ENCODE results near the gene GYPA.
"Not testable (repeated sequence)": the region's sequence is repeated elsewhere in the genome, so short reads cannot be mapped to it uniquely, and the experiment has no call there.

DNA sequence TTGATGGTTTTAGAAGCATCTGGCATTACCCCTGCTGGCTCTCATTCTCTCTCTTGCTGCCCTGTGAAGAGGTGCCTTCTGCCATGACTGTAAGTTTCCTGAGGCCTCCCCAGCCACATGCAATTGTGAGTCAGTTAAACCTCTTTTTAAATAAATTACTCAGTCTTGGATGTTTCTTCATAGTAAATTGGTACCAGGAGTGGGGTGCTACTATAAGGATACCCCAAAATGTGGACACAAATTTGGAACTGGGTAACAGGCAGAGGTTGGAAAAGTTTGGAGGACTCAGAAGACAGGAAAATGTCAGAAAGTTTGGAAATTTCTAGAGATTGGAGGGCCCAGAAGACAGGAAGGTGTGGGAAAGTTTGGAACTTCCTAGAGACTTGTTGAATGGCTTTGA, 79.0 kb downstream of the GYPA start:
- TF ChIP-seq, protein P1, sequence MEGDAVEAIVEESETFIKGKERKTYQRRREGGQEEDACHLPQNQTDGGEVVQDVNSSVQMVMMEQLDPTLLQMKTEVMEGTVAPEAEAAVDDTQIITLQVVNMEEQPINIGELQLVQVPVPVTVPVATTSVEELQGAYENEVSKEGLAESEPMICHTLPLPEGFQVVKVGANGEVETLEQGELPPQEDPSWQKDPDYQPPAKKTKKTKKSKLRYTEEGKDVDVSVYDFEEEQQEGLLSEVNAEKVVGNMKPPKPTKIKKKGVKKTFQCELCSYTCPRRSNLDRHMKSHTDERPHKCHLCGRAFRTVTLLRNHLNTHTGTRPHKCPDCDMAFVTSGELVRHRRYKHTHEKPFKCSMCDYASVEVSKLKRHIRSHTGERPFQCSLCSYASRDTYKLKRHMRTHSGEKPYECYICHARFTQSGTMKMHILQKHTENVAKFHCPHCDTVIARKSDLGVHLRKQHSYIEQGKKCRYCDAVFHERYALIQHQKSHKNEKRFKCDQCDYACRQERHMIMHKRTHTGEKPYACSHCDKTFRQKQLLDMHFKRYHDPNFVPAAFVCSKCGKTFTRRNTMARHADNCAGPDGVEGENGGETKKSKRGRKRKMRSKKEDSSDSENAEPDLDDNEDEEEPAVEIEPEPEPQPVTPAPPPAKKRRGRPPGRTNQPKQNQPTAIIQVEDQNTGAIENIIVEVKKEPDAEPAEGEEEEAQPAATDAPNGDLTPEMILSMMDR (conservative IDR thresholded peaks at IDR 0.05), result not testable (repeated sequence)
- TF ChIP-seq ZFX (IDR thresholded peaks at IDR 0.05), result not testable (repeated sequence)
